HG03432 (cell line): ENCODE data around the gene RAB29.

Experiments used
- ATAC-seq: cut with Tn5 transposase; IDR thresholded peaks from one replicate; pipeline ENCODE4 v1.9.1; 2021; ENCODE audit warnings: mild to moderate bottlenecking, moderate library complexity; ENCODE audit not compliant: unreplicated experiment

RAB29 gene

DNA sequence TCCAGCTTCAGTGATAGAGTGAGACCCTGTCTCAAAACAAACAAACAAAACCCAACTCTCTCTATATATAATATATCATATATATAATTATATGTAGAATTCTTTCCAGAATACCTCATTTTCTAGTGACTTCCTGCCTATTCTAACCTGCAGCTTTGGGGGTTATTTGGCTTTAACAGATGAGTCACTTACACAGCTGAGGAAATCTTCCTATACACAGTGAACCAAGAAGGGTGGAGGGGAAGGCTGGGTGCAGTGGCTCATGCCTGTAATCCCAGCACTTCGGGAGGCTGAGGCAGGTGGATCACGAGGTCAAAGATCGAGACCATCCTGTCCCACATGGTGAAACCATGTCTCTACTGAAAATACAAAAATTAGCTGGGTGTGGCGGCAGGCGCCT, 9.2 kb downstream of the RAB29 start:
- no peak for ATAC-seq

DNA sequence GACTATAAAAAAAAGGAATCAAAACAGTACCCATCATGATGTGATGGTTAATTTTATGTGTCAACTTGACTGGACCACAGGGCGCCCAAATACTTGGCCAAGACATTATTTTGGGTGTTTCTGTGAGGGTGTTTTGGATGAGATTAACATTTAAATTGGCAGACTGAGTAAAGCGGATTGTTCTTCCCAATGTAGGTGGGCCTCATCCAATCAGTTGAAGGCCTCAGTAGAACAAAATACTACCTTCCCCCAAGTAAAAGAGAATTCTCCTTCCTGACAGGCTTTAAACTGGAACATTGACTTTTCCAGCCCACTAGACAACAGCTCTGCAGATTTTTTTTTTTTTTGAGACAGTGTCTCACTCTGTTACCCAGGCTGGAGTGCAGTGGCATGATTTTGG, 10.7 kb downstream of the RAB29 start:
- ATAC-seq = no peak

DNA sequence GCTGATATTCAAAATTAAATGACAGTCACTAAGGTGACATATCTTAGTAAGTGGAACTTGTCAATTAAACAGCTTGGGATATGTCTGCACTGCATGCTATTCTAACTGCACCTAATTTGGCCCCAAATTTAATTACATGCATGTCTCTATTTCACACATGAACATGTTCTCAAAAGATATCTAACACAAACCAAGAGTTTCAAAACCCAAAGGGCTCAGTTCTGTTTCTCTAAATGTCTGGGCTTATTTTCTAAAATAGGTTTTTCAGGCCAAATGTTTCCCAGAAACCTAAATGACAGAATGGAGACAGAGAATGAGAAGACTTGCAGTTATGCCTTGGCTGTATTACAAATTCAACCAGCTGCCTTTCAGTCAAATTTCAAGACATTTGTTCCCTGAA, 11.3 kb downstream of the RAB29 start:
- ATAC-seq = no peak

DNA sequence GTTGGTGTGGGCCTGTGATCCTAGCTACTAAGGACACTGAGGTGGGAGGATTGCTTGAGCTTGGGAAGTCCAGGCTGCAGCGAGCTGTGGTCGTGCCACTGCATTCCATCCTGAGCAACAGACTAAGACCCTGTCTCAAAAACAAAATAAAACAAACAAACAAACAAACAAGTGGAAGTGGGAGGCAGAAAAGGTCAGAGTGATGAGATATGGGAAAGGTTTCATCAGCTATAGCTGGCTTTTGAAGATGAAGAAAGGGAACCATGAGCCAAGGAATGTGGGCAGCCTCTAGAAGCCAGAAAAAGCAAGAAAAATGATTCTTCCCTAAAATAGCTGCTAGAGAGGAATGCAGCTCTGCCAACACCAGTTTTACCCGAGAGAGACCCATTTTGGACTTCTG, 14.7 kb downstream of the RAB29 start:
- no peak for ATAC-seq

DNA sequence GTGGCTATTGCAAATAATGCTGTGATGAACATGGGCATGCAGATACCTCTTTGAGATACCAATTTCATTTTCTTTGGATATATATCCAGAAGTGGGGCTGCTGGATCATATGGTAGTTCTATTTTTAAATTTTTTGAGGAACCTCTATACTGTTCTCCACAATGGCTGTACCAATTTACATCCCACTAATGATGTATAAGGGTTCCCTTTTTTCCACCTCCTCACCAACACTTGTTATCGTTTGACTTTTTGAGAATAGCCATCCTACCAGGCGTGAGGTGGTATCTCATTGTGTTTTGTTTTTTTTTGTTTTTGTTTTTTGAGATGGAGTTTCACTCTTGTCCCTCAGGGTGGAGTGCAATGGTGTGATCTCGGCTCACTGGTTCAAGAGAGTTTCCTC, 18.7 kb downstream of the RAB29 start:
- no peak for ATAC-seq

DNA sequence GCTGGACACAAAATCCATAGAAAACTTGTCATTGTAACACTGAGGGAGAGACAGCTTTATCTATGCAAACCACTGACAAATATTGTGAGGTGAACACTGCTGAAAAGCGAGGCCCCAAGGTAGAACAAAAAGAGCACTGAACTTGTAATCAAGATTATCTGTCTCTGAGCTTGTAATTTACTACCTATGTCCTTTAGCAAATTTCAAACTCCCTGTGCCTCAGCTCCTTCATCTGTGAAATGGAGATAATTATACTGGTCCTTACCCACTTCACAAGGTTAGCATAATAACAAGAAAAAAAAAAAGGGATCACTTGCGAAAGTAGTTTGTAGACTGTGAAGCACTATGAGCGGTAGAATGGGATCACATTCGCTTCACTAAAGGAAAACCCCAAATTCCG, 20.4 kb downstream of the RAB29 start:
- ATAC-seq = no peak

DNA sequence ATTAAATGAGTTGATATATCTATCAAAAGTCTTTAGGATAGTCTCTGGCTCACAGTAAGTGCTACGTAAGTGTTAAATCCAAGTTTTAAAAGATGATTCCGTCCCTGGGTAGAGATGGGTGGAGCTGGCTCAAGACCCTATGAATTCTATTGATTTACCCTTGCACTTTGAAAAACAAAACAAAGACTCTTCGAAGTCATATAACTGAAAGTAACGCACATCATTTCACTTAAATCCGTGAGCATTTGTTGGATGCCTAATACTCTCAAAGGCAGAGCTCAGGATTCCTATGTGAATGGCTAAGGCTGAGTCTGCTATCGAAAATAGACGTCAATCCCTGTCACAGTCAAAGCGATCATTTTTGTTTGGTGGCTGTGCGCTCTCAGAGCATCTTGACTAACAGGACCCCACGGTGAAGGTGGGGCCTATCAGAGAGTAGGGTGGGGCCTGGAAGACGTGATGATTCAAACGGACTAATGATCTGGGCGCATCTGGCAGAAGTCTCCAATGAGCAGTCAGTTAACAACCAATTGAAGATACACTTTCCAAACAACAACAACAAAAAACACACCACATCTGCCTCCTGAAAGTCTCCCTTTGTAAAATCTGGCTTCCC, 24.1 kb downstream of the RAB29 start:
- no peak for ATAC-seq

DNA sequence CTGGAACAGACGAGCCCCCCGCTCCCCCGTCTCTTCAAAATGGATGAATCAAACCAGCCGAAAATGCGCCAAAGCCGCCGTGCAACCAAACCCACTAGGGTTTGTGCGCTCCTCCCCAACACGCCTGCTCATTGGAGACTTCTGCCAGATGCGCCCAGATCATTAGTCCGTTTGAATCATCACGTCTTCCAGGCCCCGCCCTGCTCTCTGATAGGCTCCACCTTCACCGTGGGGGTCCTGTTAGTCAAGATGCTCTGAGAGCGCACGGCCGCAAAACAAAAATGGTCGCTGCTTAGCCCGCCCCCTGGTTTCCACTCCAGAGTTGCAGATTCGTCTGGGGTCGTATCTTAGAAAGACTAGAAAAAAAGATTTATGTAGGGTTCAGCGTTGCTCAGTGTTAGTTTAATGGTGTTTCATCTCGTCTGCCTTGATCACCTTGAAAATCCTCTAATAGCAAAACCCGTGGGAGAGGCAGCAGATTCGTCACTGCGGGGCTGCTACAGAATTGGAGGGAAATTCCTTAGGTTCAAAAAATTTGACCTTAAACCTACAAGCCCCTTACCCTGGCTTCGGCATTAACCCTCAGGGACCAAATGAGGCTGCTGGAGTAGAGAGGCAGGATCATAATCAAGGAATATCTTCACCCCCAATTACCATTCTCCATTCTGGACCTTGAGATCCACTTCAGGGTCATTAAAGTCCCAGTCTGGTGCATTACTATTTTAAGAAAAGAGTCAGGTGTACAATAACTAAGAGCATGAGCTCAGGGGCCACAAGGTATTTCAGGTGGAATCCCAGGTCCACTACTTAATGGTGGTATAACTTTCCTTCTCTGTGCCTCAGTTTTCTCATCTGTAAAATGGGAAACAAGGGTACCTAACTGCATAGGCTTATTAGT, 24.9 kb downstream of the RAB29 start, which contains the start of gene NUCKS1:
Gene NUCKS1, minus strand, starts transcription at position 45 of the 898 bp plus-strand sequence. CDS start 209 bp downstream, outside the sequence.
- ATAC-seq = peak; percentile 80

DNA sequence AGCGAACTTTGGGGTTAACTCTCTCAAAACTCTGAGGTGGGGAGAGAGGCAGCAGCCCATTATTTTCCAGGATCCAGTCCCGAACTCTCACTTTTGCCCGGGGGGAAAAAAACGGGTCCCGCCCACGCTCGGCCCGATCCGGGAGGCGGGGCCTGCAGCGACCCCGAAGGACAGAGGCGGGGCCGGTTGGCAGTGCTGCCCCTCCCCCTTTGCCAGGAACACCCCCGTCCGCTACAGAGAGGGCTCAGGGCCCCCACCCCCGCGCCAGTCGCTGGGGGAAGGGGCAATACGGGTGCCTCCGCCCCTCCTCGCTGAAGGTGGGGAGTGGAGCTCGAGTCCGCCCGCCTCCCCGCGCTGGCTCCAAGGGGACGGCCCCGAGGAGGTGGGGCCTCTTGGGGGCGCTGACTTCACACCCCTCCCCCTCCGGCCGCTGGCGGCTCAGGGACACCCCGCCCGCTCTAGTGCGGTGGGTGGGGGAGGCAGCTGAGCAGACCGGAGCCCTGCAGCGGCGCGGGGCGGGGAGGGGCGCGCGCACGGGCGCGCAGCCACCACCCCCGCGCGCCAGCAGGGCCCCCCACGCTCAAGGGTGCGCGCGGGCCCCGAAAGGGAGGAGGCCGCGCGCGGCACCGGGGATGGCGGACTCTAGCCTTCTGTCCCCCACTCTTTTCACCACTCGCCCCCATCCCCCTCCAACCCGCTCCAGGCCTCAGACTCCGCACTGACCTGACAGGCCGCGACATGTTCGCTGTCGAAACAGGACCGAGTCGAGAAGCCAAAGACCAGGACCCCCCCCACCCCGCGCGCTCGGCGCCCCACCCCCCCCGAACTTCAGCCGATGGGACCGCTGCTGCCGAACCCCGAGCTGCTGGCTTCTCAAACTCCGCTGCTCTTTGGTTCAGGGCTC, 25.8 kb downstream of the RAB29 start:
- ATAC-seq = peak; percentile 83

DNA sequence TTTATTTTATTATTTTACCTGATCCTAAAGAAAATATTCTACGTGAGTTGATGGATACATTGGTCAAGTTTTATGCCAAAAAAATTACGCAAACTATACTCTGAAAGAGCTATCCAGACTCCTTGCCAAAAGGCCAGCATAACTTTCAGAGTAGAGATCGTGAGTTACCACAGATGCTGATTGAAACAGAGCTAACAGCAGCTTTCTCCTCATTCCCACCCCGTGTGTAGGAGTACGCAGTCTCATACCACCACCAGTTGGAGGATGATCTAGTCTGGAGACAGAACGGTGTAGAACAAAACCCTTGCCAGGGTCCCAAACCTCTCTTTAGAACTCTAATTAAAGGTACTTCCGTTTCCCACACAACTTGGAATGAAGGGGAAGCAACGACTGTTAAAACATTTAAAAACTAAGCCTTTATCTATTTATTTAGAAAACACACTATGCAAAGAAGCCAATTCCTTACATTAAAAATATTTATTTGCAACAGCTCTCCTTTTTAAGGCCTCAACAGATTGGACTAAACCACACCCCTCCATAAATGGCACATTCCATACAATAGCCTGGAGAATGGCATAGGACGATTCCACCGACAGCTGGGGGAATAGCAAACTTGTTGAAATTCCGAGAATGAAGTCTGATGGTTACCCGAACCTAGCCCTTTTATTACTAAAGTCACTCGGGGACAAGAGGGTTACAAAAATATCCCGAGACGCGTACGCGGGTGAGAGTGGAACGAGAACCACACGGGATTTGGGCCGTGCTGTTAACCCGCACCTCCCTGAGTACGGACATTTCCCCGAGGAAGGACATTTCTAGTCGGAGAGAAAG, 26.7 kb downstream of the RAB29 start:
- ATAC-seq = peak; percentile 20

DNA sequence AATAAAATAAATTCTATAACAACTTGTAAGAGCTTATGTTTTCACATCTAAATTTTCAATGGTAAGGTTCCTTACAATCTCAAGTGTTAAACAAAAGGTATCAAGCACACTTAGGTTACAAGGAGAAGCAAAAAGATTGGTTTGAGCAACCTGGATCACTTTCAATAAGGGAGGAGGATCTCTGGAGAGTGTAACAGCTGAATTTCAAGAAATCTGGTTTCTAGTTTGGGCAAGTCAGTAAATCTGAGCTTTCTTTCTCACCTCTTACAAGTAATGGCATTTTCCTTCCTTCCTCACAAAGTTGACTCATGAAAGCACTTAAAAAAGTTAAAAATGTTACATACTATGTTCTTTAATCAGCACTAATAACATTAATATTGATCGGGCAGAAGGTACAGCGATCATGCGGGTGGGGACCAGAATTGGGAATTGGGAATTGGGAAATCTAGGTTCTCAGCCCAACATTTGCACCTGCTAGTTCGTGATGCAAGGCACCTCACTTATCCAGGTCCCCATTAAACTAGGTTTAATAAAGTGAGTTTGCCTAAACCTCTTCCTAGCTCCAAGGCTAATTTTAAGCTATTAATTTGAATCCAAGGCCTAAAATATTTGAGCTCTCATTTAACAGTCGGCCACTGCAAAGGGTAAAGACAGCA, 28.4 kb downstream of the RAB29 start:
- ATAC-seq = no peak

DNA sequence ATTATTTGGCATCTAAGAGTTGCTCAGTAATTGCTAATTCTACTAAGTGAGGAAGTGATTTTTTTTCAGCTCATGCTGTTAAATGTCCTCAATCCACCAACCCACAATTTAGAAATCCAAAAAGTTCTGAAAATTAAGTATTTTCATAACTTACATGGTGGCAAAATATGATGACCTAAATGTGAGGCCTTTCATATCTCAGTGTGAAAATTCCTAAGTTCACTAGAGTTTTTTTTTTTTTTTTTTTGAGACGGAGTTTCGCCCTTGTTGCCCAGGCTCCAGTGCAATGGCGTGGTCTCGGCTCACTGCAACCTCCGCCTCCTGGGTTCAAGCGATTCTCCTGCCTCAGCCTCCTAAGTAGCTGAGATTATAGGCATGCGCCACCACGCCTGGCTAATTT, 30.9 kb downstream of the RAB29 start:
- no peak for ATAC-seq

DNA sequence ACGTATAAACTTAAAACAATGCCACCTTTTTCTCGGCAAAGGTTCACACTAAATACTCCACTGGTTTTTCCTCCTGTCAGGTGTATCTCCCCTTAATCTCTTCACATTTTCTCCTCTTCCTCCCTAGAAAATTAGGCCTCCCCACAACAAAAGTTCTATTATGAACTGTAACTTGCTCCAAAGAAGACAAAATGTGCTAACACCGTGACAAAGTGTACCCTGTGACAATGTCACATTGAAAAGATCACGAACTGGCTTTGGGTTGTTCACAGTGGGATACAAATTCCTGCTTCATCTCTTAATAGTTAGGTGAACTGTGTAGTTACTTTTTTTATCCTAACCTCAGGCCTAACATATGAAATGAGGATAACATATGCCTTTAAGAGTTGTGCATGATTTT, 31.3 kb downstream of the RAB29 start:
- ATAC-seq = no peak

DNA sequence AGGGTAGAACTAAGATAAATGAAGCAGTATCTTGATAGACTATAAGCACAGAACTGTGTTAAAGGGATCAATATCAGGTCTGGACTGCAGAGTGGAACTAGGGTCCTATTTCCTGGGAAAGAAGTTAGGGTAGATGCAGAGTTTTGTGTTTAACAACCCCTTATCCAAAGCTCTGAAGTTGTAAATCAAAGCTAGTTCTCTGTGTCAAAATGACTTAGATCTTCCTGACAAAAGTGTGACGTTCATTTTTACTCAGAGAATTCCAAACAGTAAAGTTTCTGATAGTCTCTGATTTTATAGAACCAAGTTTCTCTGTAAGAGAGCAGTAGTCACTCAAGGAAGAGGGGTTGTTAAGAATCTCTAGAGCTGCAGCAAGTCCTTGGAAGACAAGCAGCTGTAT, 33.6 kb downstream of the RAB29 start:
- ATAC-seq = no peak

DNA sequence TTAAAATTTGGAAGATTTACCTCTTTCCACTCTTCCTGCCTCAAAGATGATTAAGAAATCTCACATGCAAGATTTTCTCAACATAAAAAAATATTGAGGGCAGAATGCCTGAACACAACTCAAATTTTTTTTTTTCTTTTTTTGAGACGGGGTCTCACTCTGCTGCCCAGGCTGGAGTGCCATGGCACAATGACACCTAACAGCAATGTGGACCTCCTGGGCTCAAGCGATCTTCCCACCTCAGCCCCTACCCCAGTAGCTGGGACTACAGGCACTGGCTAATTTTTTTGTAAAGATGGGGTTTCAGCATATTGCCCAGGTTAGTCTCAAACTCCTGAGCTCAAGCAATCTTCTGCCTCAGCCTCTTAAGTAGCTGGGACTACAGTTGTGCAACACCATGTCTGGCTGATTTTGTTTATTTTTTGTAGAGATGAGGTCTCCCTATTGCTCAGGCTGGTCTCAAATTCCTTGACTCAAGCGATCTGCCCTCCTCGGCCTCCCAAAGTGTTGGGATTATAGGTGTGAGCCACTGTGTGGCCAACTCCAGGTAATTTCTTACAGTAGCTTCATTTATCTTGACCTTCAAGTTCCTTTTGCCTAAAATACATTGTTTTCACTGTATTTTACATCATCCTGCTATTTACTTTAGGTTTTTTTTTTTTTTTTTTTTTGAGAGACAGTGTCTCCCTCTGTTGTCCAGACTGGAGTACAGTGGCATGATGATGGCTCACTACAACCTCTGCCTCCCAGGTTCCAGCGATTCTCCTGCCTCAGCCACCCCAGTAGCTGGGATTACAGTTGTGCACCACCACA, 35.7 kb downstream of the RAB29 start:
- no peak for ATAC-seq

DNA sequence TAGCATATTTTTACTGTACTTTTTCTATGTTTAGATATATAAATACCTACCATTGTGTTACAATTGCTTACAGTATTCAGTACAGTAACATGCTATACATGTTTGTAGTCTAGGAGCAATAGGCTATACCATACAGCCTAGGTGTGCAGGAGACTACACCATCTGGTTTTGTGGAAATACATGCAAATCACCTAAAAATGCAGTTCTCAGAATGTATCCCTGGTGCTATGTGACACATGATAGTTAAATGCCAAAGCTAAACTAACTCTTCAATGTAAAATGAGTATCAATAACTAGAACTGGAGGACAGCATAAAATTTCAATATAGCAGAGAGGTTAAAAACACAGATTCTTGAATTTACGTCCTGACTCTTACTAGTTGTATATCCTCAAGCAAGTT, 40.1 kb downstream of the RAB29 start:
- ATAC-seq = no peak

DNA sequence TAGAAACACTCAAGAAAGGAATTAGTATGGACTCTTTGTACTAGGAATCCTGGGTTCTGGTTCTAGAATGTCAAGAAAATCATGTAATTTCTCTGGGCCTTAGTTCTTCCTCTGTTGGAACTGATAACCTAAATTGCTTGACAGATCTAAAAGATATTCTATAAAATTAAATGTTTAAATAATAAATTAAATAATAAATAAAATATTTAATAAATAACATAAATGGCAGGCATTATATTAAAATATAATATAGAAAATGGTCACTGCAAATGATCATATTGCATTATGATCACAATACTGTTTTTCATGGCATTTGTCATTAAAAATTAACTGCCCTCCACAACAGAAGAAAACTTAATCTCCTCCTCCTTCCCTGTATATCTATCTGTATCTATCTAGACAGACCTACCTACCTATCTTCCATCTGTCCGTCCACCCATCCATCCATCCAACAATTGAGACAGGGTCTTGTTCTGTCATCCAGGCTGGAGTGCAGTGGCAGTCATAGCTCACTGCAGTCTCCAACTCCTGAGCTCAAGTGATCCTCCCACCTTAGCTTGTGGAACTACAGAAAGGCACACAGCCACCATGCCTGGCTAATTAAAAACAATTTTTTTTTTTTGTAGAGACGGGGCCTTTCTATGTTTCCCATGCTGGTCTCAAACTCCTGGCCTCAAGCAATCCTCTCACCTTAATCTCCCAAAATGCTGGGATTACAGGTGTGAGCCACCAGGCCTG, 41.7 kb downstream of the RAB29 start:
- no peak for ATAC-seq

DNA sequence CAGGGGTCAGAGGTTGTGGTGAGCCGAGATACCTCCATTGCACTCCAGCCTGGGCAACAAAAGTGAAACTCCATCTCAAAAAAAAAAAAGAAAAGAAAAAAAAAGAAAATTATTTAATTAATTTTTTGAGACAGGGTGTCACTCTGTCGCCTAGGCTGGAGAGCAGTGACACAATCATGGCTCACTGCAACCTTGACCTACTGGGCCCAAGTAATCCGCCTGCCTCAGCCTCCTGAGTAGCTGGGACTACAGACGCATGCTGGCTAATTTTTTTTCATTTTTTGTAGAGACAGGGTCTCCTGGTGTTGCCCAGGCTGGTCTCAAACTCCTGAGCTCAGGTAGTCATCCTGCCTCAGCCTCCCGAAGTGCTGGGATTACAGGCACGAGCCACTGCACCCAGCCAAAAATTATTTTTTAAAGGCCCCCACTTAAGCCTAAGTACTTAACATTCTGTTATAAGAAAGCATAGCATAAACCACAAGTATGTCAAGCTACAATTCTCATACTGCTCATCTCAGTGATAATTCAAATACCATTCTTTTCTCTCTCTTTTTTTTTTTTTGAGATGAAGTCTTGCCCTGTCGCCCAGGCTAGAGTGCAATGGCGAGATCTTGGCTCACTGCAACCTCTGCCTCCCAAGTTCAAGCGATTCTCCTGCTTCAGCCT, 45.2 kb downstream of the RAB29 start:
- no peak for ATAC-seq
